ENCODE data around the gene FHL1.

DNA sequence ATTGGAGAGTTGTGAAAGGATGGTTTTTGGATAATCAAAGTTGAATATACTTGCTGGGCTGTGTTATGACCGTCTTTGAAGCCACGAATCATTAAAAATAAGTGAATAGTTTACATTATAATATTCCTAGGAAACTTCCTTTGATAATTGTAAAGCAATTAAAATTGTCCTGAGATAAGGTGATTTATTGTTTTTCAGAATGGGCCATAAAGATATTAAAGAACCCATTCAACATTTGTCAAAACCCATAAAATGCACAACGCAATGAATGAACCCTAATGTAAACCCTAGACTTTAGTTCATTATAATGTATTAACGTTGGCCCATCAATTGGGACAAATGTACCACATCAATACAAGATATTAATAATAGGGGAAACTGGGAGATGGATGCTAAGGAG is 11.4 kb downstream of the FHL1 start:
- TF ChIP-seq SUZ12 (IDR thresholded peaks at IDR 0.05; ENCODE audit: extremely low read depth, insufficient read depth, insufficient read length): no peak
- TF ChIP-seq ZNF274 (IDR thresholded peaks at IDR 0.05; ENCODE audit: low read depth, low read length): no peak
- no peak for TF ChIP-seq YY1 (IDR thresholded peaks at IDR 0.05; ENCODE audit: insufficient read depth, insufficient read length)

All from NT2/D1 (cell line).